ENCODE data around the gene GLRX3.

GRCh38 chr10:130141460-130141859, 5.3 kb downstream of the GLRX3 start:
- TF ChIP-seq CTCF (IDR thresholded peaks at IDR 0.05), result no peak
- no peak for TF ChIP-seq POLR2A (IDR thresholded peaks at IDR 0.05)

Data from uterus (tissue), 2 donors.